ENCODE data around the gene APOBR. TPM values are rescaled to one million over a fixed set of nuclear protein-coding genes. Genes with fewer than 3 reads are reported as not detected.
A peak's percentile ranks its signal among the peaks of the same experiment; 100 is the strongest.

The APOBR gene
- total and polyA plus RNA-seq, 2 of the 13 experiments (the other 11 are each of a cell fraction or from before 2014, with no cell fraction given): 0.03 TPM; not detected in 1

DNA sequence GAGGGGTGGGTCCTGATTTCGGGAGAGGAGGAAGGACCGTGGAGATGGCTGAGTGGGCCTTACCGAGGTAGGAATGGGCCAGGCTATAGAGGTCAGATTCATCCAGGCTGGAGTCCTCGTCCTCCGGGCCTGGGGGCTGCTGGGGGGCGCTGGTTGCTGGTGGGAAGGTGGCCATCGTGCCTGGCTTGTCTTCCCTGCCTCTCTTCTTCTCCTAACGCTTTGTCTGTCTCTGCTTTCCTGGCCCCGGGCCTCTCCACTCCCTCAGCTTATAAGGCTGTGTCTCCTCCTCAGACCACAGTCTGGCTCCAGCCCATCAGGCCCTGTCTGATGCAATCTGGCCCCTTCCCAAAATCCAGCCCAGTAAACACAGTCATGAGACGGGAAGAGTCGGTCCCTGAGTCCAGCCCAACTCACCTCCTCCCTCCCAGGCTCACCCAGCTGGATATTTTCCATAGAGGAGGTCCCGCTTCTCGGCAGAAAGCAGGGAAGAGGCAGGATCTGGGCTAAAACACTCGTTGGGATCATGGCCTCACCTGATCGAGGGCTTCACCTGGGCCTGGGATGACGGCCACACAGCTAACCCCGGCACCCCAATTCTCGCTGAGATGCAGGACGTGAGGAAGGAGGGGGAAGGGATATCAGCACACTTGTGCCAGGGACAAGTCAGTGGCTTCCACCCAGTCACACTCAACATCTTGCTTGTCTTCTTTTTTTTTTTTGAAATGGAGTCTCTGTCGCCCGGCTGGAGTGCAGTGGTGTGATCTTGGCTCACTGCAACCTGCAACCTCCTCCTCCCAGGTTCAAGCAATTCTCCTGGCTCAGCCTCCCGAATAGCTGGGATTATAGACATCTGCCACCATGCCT lies 44.5 kb downstream of the APOBR start, which contains the start of gene NUPR1 (continued):
- TF ChIP-seq, protein P1, sequence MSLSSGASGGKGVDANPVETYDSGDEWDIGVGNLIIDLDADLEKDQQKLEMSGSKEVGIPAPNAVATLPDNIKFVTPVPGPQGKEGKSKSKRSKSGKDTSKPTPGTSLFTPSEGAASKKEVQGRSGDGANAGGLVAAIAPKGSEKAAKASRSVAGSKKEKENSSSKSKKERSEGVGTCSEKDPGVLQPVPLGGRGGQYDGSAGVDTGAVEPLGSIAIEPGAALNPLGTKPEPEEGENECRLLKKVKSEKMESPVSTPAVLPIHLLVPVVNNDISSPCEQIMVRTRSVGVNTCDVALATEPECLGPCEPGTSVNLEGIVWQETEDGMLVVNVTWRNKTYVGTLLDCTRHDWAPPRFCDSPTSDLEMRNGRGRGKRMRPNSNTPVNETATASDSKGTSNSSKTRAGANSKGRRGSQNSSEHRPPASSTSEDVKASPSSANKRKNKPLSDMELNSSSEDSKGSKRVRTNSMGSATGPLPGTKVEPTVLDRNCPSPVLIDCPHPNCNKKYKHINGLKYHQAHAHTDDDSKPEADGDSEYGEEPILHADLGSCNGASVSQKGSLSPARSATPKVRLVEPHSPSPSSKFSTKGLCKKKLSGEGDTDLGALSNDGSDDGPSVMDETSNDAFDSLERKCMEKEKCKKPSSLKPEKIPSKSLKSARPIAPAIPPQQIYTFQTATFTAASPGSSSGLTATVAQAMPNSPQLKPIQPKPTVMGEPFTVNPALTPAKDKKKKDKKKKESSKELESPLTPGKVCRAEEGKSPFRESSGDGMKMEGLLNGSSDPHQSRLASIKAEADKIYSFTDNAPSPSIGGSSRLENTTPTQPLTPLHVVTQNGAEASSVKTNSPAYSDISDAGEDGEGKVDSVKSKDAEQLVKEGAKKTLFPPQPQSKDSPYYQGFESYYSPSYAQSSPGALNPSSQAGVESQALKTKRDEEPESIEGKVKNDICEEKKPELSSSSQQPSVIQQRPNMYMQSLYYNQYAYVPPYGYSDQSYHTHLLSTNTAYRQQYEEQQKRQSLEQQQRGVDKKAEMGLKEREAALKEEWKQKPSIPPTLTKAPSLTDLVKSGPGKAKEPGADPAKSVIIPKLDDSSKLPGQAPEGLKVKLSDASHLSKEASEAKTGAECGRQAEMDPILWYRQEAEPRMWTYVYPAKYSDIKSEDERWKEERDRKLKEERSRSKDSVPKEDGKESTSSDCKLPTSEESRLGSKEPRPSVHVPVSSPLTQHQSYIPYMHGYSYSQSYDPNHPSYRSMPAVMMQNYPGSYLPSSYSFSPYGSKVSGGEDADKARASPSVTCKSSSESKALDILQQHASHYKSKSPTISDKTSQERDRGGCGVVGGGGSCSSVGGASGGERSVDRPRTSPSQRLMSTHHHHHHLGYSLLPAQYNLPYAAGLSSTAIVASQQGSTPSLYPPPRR (CRISPR knock-in tag; IDR thresholded peaks at IDR 0.05; ENCODE audit: borderline replicate concordance): peak; percentile 47; the same call in 1 of the 2 replicates
- TF ChIP-seq, protein P2, sequence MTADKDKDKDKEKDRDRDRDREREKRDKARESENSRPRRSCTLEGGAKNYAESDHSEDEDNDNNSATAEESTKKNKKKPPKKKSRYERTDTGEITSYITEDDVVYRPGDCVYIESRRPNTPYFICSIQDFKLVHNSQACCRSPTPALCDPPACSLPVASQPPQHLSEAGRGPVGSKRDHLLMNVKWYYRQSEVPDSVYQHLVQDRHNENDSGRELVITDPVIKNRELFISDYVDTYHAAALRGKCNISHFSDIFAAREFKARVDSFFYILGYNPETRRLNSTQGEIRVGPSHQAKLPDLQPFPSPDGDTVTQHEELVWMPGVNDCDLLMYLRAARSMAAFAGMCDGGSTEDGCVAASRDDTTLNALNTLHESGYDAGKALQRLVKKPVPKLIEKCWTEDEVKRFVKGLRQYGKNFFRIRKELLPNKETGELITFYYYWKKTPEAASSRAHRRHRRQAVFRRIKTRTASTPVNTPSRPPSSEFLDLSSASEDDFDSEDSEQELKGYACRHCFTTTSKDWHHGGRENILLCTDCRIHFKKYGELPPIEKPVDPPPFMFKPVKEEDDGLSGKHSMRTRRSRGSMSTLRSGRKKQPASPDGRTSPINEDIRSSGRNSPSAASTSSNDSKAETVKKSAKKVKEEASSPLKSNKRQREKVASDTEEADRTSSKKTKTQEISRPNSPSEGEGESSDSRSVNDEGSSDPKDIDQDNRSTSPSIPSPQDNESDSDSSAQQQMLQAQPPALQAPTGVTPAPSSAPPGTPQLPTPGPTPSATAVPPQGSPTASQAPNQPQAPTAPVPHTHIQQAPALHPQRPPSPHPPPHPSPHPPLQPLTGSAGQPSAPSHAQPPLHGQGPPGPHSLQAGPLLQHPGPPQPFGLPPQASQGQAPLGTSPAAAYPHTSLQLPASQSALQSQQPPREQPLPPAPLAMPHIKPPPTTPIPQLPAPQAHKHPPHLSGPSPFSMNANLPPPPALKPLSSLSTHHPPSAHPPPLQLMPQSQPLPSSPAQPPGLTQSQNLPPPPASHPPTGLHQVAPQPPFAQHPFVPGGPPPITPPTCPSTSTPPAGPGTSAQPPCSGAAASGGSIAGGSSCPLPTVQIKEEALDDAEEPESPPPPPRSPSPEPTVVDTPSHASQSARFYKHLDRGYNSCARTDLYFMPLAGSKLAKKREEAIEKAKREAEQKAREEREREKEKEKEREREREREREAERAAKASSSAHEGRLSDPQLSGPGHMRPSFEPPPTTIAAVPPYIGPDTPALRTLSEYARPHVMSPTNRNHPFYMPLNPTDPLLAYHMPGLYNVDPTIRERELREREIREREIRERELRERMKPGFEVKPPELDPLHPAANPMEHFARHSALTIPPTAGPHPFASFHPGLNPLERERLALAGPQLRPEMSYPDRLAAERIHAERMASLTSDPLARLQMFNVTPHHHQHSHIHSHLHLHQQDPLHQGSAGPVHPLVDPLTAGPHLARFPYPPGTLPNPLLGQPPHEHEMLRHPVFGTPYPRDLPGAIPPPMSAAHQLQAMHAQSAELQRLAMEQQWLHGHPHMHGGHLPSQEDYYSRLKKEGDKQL (CRISPR knock-in tag; IDR thresholded peaks at IDR 0.05; ENCODE audit: low read depth): no peak; the same call in 1 of the 2 replicates
- TF ChIP-seq AKAP8 (CRISPR knock-in tag; IDR thresholded peaks at IDR 0.05) (peak; percentile 38; the same call in 1 of the 2 replicates), WIZ (CRISPR knock-in tag; IDR thresholded peaks at IDR 0.05) (0 out of 2 replicates have a peak, but pooled peaks have one; percentile 43), RARA (CRISPR knock-in tag; IDR thresholded peaks at IDR 0.05) (peak; percentile 70), ZNF329 (CRISPR knock-in tag; IDR thresholded peaks at IDR 0.05; ENCODE audit: low read depth) (peak; percentile 57; the same call in 1 of the 2 replicates), KDM2A (CRISPR knock-in tag; IDR thresholded peaks at IDR 0.05; ENCODE audit: borderline replicate concordance, low read depth) (peak; percentile 60; the same call in 1 of the 2 replicates), ZNF230 (CRISPR knock-in tag; IDR thresholded peaks at IDR 0.05) (peak; percentile 72; the same call in 1 of the 2 replicates), ESRRA (CRISPR knock-in tag; IDR thresholded peaks at IDR 0.05; ENCODE audit: low read depth) (no peak), ZFP36L2 (CRISPR knock-in tag; IDR thresholded peaks at IDR 0.05) (no peak), ZNF33B (CRISPR knock-in tag; IDR thresholded peaks at IDR 0.05) (no peak), SSRP1 (CRISPR knock-in tag; IDR thresholded peaks at IDR 0.05) (no peak; the same call in 1 of the 2 replicates), CCDC6 (CRISPR knock-in tag; IDR thresholded peaks at IDR 0.05) (peak; percentile 83)
- TF ChIP-seq, protein P3, sequence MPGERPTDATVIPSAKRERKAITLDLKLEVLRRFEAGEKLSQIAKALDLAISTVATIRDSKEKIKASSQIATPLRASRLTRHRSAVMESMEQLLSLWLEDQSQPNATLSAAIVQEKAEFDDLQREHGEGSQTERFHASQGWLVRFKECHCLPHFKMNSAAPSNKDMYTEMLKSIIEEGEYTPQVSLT (CRISPR knock-in tag; IDR thresholded peaks at IDR 0.05; ENCODE audit: borderline replicate concordance, low read depth): no peak

All from HepG2 (cell line).